Activated B cell treated with CpG ODN at 0.5 μM for 24 hours (primary cell): ENCODE data around the gene PROP1. TPM values are rescaled to one million over a fixed set of nuclear protein-coding genes. Genes with fewer than 3 reads are reported as not detected.
"Not testable (repeated sequence)": the region's sequence is repeated elsewhere in the genome, so short reads cannot be mapped to it uniquely, and the experiment has no call there.

Source experiments
- ATAC-seq: fragments of 200-7000 bp; cut with Tn5 transposase; one replicate; pipeline ENCODE4 v1.10.0; 2021; ENCODE audit warnings: low read depth, mild to moderate bottlenecking, moderate library complexity
- CTCF ChIA-PET: fragments of 350-600 bp; sonication (Branson Sonifier 250); formaldehyde crosslinking; loops from one replicate; lab custom pipeline; 2021; ENCODE audit warnings: antibody characterized with exemption; lab: Charles Lee
- POLR2A ChIA-PET: fragments of 350-600 bp; sonication (Branson Sonifier 250); formaldehyde crosslinking; loops from one replicate; lab custom pipeline; 2021; ENCODE audit warnings: antibody characterized with exemption; lab: Charles Lee
- DNase-seq: peaks from one replicate; pipeline ENCODE4 v3.0.0; 2022
- H3K27ac Mint-ChIP-seq: one replicate; pipeline ENCODE4 v1.8.0; 2020; ENCODE audit warnings: mixed read lengths
- H3K27me3 Mint-ChIP-seq: one replicate; pipeline ENCODE4 v1.8.0; 2021; ENCODE audit warnings: mixed read lengths
- H3K36me3 Mint-ChIP-seq: one replicate; pipeline ENCODE4 v1.8.0; 2021; ENCODE audit warnings: low read depth, mixed read lengths
- H3K4me1 Mint-ChIP-seq: one replicate; pipeline ENCODE4 v1.8.0; 2021; ENCODE audit warnings: mixed read lengths
- H3K4me3 Mint-ChIP-seq: one replicate; pipeline ENCODE4 v1.8.0; 2020; ENCODE audit warnings: mild to moderate bottlenecking, mixed read lengths
- H3K9me3 Mint-ChIP-seq: one replicate; pipeline ENCODE4 v1.8.0; 2020; ENCODE audit warnings: mixed read lengths
- intact Hi-C: fragments of 100-400 bp; cut with micrococcal nuclease; formaldehyde crosslinking; loops from one replicate; pipeline ENCODE4 v1.15.1; 2024
- total RNA-seq: library from RNA; stranded (reverse); gene quantifications from 2 replicates; pipeline ENCODE4 v1.2.3, GENCODE V29; 2022
- TF ChIP-seq, protein P1 (sequence below): fragments of 200-600 bp; IDR thresholded peaks from one replicate; pipeline ENCODE4 v1.8.0; 2022; ENCODE audit warnings: antibody characterized with exemption, mild to moderate bottlenecking

The PROP1 gene
- total RNA-seq, 1 donor from 2014 or later: not detected

DNA sequence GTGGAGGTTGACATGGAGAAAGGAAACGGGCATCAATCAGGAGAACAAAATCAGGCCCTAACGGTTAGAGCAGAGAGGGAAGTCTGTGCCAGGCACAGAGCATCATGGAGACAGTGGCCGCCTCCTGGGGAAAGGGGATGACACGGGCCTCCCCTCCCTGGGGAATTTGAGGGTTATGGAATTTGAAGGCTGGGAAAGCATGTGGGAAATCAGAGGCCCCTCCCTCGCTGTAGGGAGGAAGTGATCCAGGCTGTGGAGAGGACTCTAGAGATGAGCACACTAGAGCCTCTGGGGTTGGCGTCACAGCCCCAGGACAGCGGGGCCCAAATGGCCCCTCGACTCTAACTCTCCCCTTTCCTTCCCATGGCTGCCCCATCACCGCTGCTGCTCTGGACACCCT is 36.7 kb downstream of the PROP1 start:
- DNase-seq (no peak), ATAC-seq (no peak)
- ChIA-PET POLR2A (no interaction called here), CTCF (no interaction called here)
- intact Hi-C loops: no loop called here
- no peaks in the 10 kb centered on the region for H3K27me3 Mint-ChIP-seq
- H3K4me1 Mint-ChIP-seq: no peaks in the 10 kb centered on the region
- no peak overlapping the region for H3K4me3 Mint-ChIP-seq
- no peak overlapping the region for H3K27ac Mint-ChIP-seq
- no peaks in the 10 kb centered on the region for H3K9me3 Mint-ChIP-seq
- TF ChIP-seq, protein P1, sequence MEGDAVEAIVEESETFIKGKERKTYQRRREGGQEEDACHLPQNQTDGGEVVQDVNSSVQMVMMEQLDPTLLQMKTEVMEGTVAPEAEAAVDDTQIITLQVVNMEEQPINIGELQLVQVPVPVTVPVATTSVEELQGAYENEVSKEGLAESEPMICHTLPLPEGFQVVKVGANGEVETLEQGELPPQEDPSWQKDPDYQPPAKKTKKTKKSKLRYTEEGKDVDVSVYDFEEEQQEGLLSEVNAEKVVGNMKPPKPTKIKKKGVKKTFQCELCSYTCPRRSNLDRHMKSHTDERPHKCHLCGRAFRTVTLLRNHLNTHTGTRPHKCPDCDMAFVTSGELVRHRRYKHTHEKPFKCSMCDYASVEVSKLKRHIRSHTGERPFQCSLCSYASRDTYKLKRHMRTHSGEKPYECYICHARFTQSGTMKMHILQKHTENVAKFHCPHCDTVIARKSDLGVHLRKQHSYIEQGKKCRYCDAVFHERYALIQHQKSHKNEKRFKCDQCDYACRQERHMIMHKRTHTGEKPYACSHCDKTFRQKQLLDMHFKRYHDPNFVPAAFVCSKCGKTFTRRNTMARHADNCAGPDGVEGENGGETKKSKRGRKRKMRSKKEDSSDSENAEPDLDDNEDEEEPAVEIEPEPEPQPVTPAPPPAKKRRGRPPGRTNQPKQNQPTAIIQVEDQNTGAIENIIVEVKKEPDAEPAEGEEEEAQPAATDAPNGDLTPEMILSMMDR: no peak
- peaks cover 6% of the 10 kb centered on the region for H3K36me3 Mint-ChIP-seq

DNA sequence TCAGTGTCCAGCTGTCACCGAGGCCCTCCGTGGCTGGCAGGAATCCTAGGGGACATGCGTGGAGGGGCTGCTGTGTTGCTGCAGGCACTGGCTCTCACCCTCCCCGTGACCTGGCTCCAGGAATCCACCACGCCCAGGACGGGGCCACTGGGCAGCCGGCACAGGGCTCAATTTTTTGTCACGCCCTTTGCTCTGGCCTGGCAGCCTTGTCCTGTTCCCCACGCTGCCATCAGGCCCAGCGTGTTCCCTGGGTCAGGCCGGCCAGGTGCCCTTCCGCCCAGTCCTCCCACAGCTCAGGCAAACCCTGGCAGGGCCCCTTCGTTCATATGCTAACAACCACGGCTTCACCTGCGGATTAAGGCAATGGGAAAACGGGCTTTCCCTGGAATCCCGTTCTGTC is 37.3 kb downstream of the PROP1 start:
- Mint-ChIP-seq H3K9me3 (no peaks in the 10 kb centered on the region), H3K4me1 (no peaks in the 10 kb centered on the region), H3K4me3 (no peak overlapping the region), H3K27me3 (no peaks in the 10 kb centered on the region), H3K27ac (no peak overlapping the region), H3K36me3 (peaks cover 6% of the 10 kb centered on the region)
- CTCF ChIA-PET: no interaction called here
- POLR2A ChIA-PET: no interaction called here
- no peak for DNase-seq
- TF ChIP-seq, protein P1: no peak
- ATAC-seq: no peak
- intact Hi-C loops: no loop called here

DNA sequence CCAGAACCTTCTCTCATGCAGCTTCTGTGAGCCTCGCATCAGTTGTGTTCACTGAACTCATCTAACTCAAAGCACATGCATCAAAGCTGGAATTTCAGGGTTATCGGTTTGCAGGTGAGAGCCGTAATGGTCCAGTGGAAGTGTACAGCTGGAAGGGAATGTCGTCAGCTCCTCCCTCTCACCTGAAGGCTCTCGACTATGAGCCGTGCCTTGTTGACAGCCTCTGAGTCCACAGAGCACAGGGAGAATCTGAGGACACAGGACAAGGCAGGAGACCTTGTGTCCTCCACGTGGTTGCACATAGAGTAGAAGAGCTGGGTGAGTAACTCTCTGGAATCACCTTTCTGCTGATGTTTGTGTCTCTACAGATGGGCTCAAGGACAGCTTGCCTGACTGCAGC is 38.8 kb downstream of the PROP1 start:
- ChIA-PET CTCF (no interaction called here), POLR2A (no interaction called here)
- no peak overlapping the region for H3K27ac Mint-ChIP-seq
- H3K4me1 Mint-ChIP-seq: no peaks in the 10 kb centered on the region
- no peaks in the 10 kb centered on the region for H3K9me3 Mint-ChIP-seq
- intact Hi-C loops: no loop called here
- no peaks in the 10 kb centered on the region for H3K27me3 Mint-ChIP-seq
- TF ChIP-seq, protein P1: no peak
- ATAC-seq: no peak
- H3K4me3 Mint-ChIP-seq: no peak overlapping the region
- no peak for DNase-seq
- peaks cover 6% of the 10 kb centered on the region for H3K36me3 Mint-ChIP-seq

DNA sequence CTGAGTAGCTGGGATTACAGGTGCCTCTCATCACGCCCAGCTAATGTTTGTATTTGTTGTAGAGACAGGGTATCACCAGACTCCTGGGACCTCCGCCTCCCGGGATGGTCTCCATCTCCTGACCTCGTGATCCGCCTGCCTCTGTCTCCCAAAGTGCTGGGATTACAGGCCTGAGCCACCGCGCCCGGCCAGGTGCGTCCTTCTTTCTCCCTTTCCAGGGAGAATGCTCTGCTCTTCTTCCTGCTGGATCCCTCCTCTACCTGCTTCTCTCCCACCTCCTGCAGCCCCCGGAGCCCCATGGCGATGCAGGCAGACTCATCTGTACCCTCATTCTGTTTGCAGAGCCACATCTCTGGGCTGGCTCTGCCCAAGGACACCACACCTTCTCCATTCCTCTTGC is 42.9 kb downstream of the PROP1 start:
- H3K4me3 Mint-ChIP-seq, ATAC-seq, H3K4me1 Mint-ChIP-seq, H3K27me3 Mint-ChIP-seq, H3K27ac Mint-ChIP-seq, DNase-seq, intact Hi-C loops, CTCF ChIA-PET, H3K9me3 Mint-ChIP-seq: not testable (repeated sequence)
- peaks cover 11% of the 10 kb centered on the region for H3K36me3 Mint-ChIP-seq
- POLR2A ChIA-PET: interaction anchor here (0.6 kb wide), 1 partner anchor 17 kb away, joined by 7 read pairs; no protein-coding TSS in a partner anchor

DNA sequence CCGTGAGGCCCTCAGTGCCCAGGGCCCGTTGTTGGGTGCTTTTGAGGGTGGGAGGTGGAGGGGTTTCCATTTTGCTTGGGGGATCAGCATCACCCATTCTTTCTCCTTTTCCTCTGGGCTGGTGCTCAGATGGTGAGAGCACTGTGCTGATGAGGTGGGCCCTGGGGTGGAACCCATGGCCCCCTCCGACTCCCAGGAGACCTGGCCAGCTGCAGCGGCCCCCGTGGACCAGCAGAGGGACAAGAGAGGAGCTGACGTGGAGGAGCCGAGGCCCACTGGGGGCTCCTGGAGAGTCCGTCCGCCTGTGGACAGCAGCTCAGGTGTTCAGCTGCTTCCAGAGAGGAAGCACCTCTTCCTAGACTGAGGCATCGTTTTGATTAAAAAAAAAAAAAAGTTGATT is 46.4 kb downstream of the PROP1 start:
- ATAC-seq, H3K9me3 Mint-ChIP-seq, DNase-seq, H3K4me3 Mint-ChIP-seq, CTCF ChIA-PET, H3K36me3 Mint-ChIP-seq, H3K27me3 Mint-ChIP-seq, intact Hi-C loops, H3K27ac Mint-ChIP-seq, POLR2A ChIA-PET: not testable (repeated sequence)
- peaks cover 13% of the 10 kb centered on the region for H3K4me1 Mint-ChIP-seq

DNA sequence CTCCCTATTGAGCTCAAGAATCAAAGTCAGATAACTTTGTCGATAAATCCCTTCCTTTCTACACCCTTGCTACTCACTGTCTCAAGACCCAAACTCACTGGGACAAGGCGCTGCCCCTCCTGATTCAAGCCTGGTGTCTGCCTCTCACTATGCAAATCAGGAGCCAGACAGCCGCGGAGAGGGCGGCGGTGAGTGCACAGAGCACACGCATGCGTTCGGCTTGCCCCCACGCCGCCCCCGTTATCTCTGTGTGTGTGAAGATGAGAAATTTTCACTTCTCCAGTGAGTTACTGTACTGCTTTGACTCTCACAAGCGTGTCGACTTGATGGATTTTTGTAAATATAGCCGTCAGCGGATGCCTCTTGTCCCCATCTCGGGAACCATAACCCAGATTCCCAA is 47.0 kb downstream of the PROP1 start:
- DNase-seq, H3K4me3 Mint-ChIP-seq, H3K36me3 Mint-ChIP-seq, CTCF ChIA-PET, POLR2A ChIA-PET, H3K27ac Mint-ChIP-seq, H3K9me3 Mint-ChIP-seq, intact Hi-C loops, H3K27me3 Mint-ChIP-seq: not testable (repeated sequence)
- ATAC-seq: peak; percentile 26
- H3K4me1 Mint-ChIP-seq: peaks cover 13% of the 10 kb centered on the region

DNA sequence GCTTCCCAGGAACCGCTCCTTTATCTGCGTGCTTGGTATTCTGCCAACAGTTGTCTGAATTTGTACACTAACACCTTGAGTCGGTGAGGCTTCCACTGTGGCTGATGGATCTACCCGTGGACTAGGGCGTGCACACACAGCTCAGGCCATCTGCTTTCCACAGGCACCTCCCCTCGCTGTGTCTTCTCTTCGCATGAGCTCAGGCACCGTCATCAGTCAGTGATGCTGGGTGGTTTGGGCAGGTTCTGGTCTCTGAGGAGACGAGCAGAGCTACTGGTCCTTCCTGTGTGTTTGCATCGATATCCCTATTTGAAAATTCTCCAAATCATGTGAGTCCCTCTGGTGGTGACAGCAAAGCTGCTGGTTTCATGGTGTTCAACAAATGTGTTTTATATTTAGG is 48.1 kb downstream of the PROP1 start:
- H3K4me3 Mint-ChIP-seq, CTCF ChIA-PET, POLR2A ChIA-PET, H3K9me3 Mint-ChIP-seq, H3K36me3 Mint-ChIP-seq, DNase-seq, H3K27me3 Mint-ChIP-seq, H3K27ac Mint-ChIP-seq, intact Hi-C loops, ATAC-seq: not testable (repeated sequence)
- peaks cover 15% of the 10 kb centered on the region for H3K4me1 Mint-ChIP-seq

DNA sequence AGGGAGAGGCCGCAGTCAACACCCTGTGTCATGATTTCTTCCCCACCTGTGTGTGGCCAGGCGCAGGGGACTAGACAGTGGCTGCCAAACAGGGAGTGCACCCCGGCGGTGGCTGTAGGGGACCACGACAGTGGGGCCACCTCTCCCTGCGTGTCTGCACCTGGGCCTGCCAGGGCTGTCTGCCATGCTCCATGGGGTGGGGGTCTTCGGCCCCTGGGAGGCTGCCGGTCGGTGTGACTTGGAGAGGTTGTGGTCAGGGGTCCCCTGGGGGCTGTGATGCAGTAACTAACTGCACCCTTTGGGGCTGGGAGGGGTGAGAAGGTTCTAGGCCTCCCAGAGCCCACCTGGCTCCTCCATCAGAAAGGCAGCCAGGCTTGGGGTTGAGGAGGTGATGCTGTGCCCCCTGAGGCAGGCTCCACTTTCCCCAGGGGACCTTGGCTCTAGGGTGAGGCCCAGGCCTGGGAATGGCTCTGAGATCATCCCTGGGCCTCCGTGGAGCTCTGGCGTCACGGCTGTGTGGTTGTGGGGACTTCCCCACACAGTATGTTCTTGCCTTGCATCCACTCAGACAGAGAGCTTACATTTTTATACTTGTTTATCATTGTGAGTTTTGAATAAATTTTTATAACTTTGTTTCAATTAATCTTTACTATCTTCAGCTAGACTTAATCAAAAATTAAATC is 50.3 kb downstream of the PROP1 start:
- Mint-ChIP-seq H3K27ac (peak overlapping the region; percentile 46), H3K4me1 (peaks cover 15% of the 10 kb centered on the region), H3K4me3 (peak overlapping the region; percentile 63)
- H3K27me3 Mint-ChIP-seq, CTCF ChIA-PET, H3K36me3 Mint-ChIP-seq, H3K9me3 Mint-ChIP-seq, intact Hi-C loops, POLR2A ChIA-PET: not testable (repeated sequence)
- DNase-seq (peak; percentile 49), ATAC-seq (peak; percentile 76)

DNA sequence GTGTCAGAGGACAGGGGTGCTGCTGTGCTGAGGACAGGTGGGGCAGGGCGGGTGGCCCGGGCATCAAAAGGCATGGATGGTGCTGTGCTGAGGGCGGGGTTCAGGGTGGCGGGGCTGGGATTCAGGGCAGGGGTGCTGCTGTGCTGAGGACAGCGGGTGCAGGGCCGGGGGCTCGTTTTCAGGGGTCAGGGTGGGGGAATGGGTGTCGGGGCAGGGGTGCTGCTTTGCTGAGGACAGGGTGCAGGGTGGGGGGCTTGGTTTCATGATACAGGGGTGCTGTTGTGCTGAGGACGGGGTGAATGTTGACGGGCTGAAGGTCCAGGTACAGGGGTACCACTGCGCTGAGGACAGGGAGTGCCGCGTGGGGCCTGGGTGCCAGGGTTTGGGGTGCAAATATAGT is 50.9 kb downstream of the PROP1 start:
- DNase-seq, H3K27me3 Mint-ChIP-seq, H3K27ac Mint-ChIP-seq, H3K9me3 Mint-ChIP-seq, CTCF ChIA-PET, POLR2A ChIA-PET, H3K36me3 Mint-ChIP-seq, ATAC-seq, intact Hi-C loops: not testable (repeated sequence)
- Mint-ChIP-seq H3K4me3 (peak overlapping the region; percentile 63), H3K4me1 (peaks cover 15% of the 10 kb centered on the region)
